HepG2 (cell line): ENCODE data around the gene HHATL. TPM values are rescaled to one million over a fixed set of nuclear protein-coding genes. Genes with fewer than 3 reads are reported as not detected.

Experiments
- ATAC-seq: fragments of 200-7000 bp; cut with Tn5 transposase; 3 replicates; pipeline ENCODE4 v1.9.1; 2020; ENCODE audit warnings: mild to moderate bottlenecking, moderate library complexity
- BruUV-seq: library from RNA; stranded (reverse); fragments of 400-500 nt; replicated peaks from 2 replicates; lab custom pipeline; 2021; lab: Mats Ljungman, UMichigan
- CTCF ChIA-PET: fragments of 300-600 bp; formaldehyde crosslinking; extraction: SDS; loops from one replicate; lab custom pipeline; 2021; ENCODE audit warnings: low total read pairs, inconsistent platforms, low intra/inter-chr PET ratio; lab: Yijun Ruan, JAX
- POLR2A ChIA-PET: fragments of 350-600 bp; sonication (Branson Sonifier 250); formaldehyde crosslinking; loops from one replicate; lab custom pipeline; 2020; ENCODE audit warnings: antibody characterized with exemption, inconsistent platforms; lab: Yijun Ruan, JAX
- DNase-seq: peaks from one replicate; pipeline ENCODE4 v3.0.0-alpha.2; 2015; ENCODE audit warnings: low spot score
- FAIRE-seq: peaks from 3 replicates; lab custom pipeline; 2011; peaks lifted over from hg19 to GRCh38; lab: Jason Lieb, UNC
- H2AFZ ChIP-seq: one replicate; pipeline ENCODE4 v1.6.1; 2011; ENCODE audit warnings: low read length, inconsistent platforms
- H3K27ac ChIP-seq: fragments of 300-600 bp; 3 replicates; pipeline ENCODE4 v1.8.0; 2011; ENCODE audit warnings: mixed run types, mild to moderate bottlenecking, mixed read lengths, low read length, inconsistent platforms; ENCODE audit not compliant: insufficient read depth; ENCODE audit errors: extremely low read length
- H3K27me3 ChIP-seq, 2 experiments: fragments of 200-600 bp in 1 of 2; 2 replicates in 1 of 2; 3 replicates in 1 of 2; pipeline versions ENCODE4 v1.6.0 to v1.8.0; 2011; ENCODE audit warnings: low read length in 2 of 2, mild to moderate bottlenecking in 2 of 2, moderate library complexity in 2 of 2, inconsistent platforms in 1 of 2; ENCODE audit not compliant: insufficient read depth in 2 of 2, control insufficient read depth in 1 of 2
- H3K36me3 ChIP-seq, 2 experiments: fragments of 200-600 bp in 1 of 2; replicated peaks in 1 of 2; 2 replicates in 1 of 2; 3 replicates in 1 of 2; pipeline versions ENCODE4 v1.5.1 to v1.8.0; 2011; ENCODE audit warnings: low read length in 2 of 2, inconsistent platforms in 1 of 2; ENCODE audit not compliant: insufficient read depth in 2 of 2, control insufficient read depth in 1 of 2
- H3K4me1 ChIP-seq: 2 replicates; pipeline ENCODE4 v1.5.1; 2012; ENCODE audit warnings: low read length, inconsistent platforms; ENCODE audit not compliant: insufficient read depth
- H3K4me2 ChIP-seq: 2 replicates; pipeline ENCODE4 v1.6.0; 2011; ENCODE audit warnings: low read depth, low read length, inconsistent platforms
- H3K4me3 ChIP-seq, 3 experiments: fragments of 200-600 bp in 1 of 3; sonication (generic), shearing (Covaris generic) in 1 of 3; replicated peaks in 1 of 3; 2 replicates each; pipeline ENCODE4 v1.5.1; 2011 to 2016; ENCODE audit warnings: low read length in 3 of 3, inconsistent platforms in 2 of 3, low read depth in 2 of 3, mild to moderate bottlenecking in 2 of 3, control low read depth in 1 of 3, mixed read lengths in 1 of 3; ENCODE audit not compliant: insufficient read depth in 1 of 3
- H3K79me2 ChIP-seq: one replicate; pipeline ENCODE4 v1.6.1; 2011; ENCODE audit warnings: low read length, inconsistent platforms; ENCODE audit not compliant: insufficient read depth
- H3K9ac ChIP-seq: 2 replicates; pipeline ENCODE4 v1.6.0; 2011; ENCODE audit warnings: mild to moderate bottlenecking, low read depth, low read length, inconsistent platforms; ENCODE audit not compliant: insufficient read depth
- H3K9me3 ChIP-seq: 2 replicates; pipeline ENCODE4 v1.5.1; 2012; ENCODE audit warnings: mild to moderate bottlenecking, low read length
- H4K20me1 ChIP-seq: 2 replicates; pipeline ENCODE4 v1.6.0; 2011; ENCODE audit warnings: inconsistent platforms, mild to moderate bottlenecking, low read length, moderate library complexity; ENCODE audit not compliant: insufficient read depth
- ARNTL ChIP-seq: sonication (generic); formaldehyde crosslinking; IDR thresholded peaks from 2 replicates; pipeline ENCODE4 v1.4.0; 2020; ENCODE audit warnings: mild to moderate bottlenecking, missing genetic modification reagents
- CREM ChIP-seq, 2 experiments: sonication (generic) in 1 of 2; formaldehyde crosslinking in 1 of 2; IDR thresholded peaks; 2 replicates each; pipeline versions ENCODE4 v1.4.0 to v1.6.1; 2016 to 2020; ENCODE audit warnings: antibody characterized with exemption in 1 of 2, mild to moderate bottlenecking in 1 of 2, missing genetic modification reagents in 1 of 2
- ELF1 ChIP-seq: sonication (generic); formaldehyde crosslinking; IDR thresholded peaks from 2 replicates; pipeline ENCODE4 v1.4.0; 2020; ENCODE audit warnings: missing genetic modification reagents
- HNRNPL ChIP-seq: fragments of 200-400 bp; formaldehyde crosslinking; IDR thresholded peaks from 2 replicates; pipeline ENCODE4 v1.6.1; 2017; ENCODE audit warnings: mild to moderate bottlenecking, low read depth, low read length
- MIER2 ChIP-seq: IDR thresholded peaks from 2 replicates; pipeline ENCODE4 v1.6.1; 2016; ENCODE audit warnings: missing biosample characterization, missing genetic modification reagents
- UBTF ChIP-seq: sonication (generic); formaldehyde crosslinking; IDR thresholded peaks from 2 replicates; pipeline ENCODE4 v1.4.0; 2020; ENCODE audit warnings: mild to moderate bottlenecking, missing genetic modification reagents
- ZMAT3 ChIP-seq: sonication (generic); formaldehyde crosslinking; conservative IDR thresholded peaks from 2 replicates; pipeline ENCODE4 v1.7.0; 2021; ENCODE audit warnings: missing genetic modification reagents
- ZNF136 ChIP-seq: sonication (generic); formaldehyde crosslinking; IDR thresholded peaks from 2 replicates; pipeline ENCODE4 v1.8.1; 2022; ENCODE audit warnings: low read depth, mild to moderate bottlenecking, moderate library complexity, missing genetic modification reagents
- ZNF225 ChIP-seq: sonication (generic); formaldehyde crosslinking; IDR thresholded peaks from 2 replicates; pipeline ENCODE4 v1.4.0; 2020; ENCODE audit warnings: mild to moderate bottlenecking, missing genetic modification reagents
- ZNF350 ChIP-seq: sonication (generic); formaldehyde crosslinking; IDR thresholded peaks from 2 replicates; pipeline ENCODE4 v1.4.0; 2020; ENCODE audit warnings: mild to moderate bottlenecking, low read depth, missing genetic modification reagents, borderline replicate concordance
- WGBS: methylation state at CpG from one replicate; pipeline ENCODE4 v1.1.6; 2017; ENCODE audit warnings: low lambda C conversion rate; 5-methylcytosine and 5-hydroxymethylcytosine counted together
- in situ Hi-C: cut with HindIII; loops from 2 replicates; pipeline ENCODE4 v1.10.0; 2017; ENCODE audit warnings: low pct_unique_long_range_greater_than_20kb; ENCODE audit not compliant: extremely low pct_ligation_motif_present
- intact Hi-C: fragments of 100-400 bp; cut with micrococcal nuclease; formaldehyde crosslinking; loops from one replicate; pipeline ENCODE4 v1.10.0; 2022; ENCODE audit not compliant: unreplicated experiment
- polyA plus RNA-seq, 8 experiments: library from polyadenylated mRNA; depleted of rRNA in 3 of 8; stranded (reverse) in 7 of 8; unstranded in 1 of 8; fragments of >200 nt; fragmentation: Illumina TruSeq in 4 of 8; extraction: Trizol in 4 of 8; gene quantifications; 2 replicates each; pipeline versions ENCODE4 v1.2.1 to v1.2.3, GENCODE V29; 2011 to 2016; ENCODE audit warnings: low read depth in 4 of 8, missing spikeins in 1 of 8, mixed read lengths in 1 of 8; ENCODE audit not compliant: insufficient read depth in 1 of 8
- total RNA-seq, 5 experiments: library from RNA; depleted of rRNA; stranded (reverse); fragments of >200 nt; fragmentation: Illumina TruSeq; extraction: Trizol; gene quantifications; 2 replicates each; pipeline ENCODE4 v1.2.3, GENCODE V29; 2016; ENCODE audit warnings: low read depth in 1 of 5

The HHATL gene
- total and polyA plus RNA-seq, 2 of the 13 experiments (the other 11 are each of a cell fraction or from before 2014, with no cell fraction given): 0.26 TPM; not detected in 1

- POLR2A ChIA-PET: no interaction called here
- no peaks in the 10 kb centered on the region for H3K27me3 ChIP-seq
- H3K4me3 ChIP-seq: peak overlapping the region in 1 of 3 experiments; percentile 89; a peak in 2 of 6 replicates
- peak overlapping the region; percentile 29 for H3K27ac ChIP-seq
- in situ Hi-C loops (no loop called here), intact Hi-C loops (no loop called here)
- no TSS peak for BruUV-seq
- H3K79me2 ChIP-seq: peaks cover 7% of the 10 kb centered on the region
- FAIRE-seq: no peak
- no peaks in the 10 kb centered on the region for H3K36me3 ChIP-seq
- H3K9ac ChIP-seq: peak overlapping the region; percentile 80; the same call in 1 of the 2 replicates
- no peak for DNase-seq
- 0 out of 2 replicates have a peak, but pooled peaks have one; percentile 40 for TF ChIP-seq ZNF350 (CRISPR knock-in tag)
- 0 out of 2 replicates have a peak, but pooled peaks have one; percentile 28 for TF ChIP-seq ZMAT3 (CRISPR knock-in tag)
- TF ChIP-seq ZNF225: 0 out of 2 replicates have a peak, but pooled peaks have one; percentile 51
- TF ChIP-seq CREM (IDR thresholded peaks at IDR 0.05): no peak
- TF ChIP-seq CREM (CRISPR knock-in tag; IDR thresholded peaks at IDR 0.05): no peak
- peak; percentile 19; the same call in 1 of the 2 replicates for TF ChIP-seq UBTF
- peak; percentile 76; the same call in 1 of the 2 replicates for TF ChIP-seq HNRNPL
- no peak for TF ChIP-seq ELF1 (CRISPR knock-in tag)
- no peak for TF ChIP-seq ARNTL (CRISPR knock-in tag)
- 0 out of 2 replicates have a peak, but pooled peaks have one; percentile 14 for TF ChIP-seq ZNF136 (CRISPR knock-in tag)
- no peak for TF ChIP-seq MIER2 (CRISPR knock-in tag)
- CTCF ChIA-PET: no interaction called here
- H3K4me2 ChIP-seq: peak overlapping the region; percentile 90
- no peaks in the 10 kb centered on the region for H4K20me1 ChIP-seq
- H3K9me3 ChIP-seq: no peaks in the 10 kb centered on the region
- no peak for ATAC-seq
- 67% methylated on average over 1 of the region's 4 CpGs for WGBS
- H2AFZ ChIP-seq: no peak overlapping the region
- peaks cover 62% of the 10 kb centered on the region for H3K4me1 ChIP-seq
Observed at GRCh38 chr3:42655331-42655888, 47.2 kb downstream of the HHATL start.
